CD4-positive, alpha-beta T cell treated with Interferon gamma for 1 hour (primary cell): ENCODE measurements around the gene MGA.

Experiments used
- DNase-seq: peaks from one replicate; pipeline ENCODE4 v3.0.0-alpha.2; 2020

Gene MGA

DNA sequence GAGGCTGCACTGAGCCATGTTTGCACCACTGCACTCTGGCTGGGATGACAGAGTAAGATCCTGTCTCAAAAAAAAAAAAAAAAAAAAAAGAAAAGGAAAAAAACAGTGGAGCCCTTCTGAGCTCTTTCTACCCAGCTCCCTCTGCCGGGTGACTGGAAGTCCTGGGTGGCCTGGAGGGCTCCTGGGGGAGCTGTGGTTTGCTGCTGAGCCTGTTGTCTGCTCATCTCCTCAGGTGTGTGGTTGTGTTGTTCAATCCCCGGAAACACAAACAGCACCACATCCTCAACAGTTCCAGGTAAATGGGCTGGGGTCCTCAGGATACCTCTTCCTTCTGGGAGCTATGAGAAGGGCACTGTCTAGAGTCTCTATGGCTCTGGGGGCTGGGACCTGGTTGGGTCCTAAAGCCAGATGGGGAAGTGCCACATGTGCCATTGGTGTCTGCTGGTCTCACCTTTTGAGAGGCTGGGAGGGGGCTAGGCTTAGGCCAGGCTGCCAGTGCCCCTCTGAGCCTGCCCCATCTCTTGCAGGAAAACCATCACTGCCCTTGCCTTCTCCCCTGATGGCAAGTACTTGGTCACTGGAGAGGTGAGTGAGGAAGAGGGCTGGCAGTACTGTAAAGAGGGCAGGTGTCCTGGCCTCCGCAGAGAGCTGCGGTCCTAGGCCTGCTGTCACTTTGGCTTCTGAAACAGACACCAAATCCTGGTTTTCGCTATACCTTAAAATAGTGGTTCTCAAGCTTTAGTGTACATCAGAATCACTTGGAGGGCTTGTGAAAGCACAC is 150.6 kb downstream of the MGA start:
- DNase-seq: no peak

DNA sequence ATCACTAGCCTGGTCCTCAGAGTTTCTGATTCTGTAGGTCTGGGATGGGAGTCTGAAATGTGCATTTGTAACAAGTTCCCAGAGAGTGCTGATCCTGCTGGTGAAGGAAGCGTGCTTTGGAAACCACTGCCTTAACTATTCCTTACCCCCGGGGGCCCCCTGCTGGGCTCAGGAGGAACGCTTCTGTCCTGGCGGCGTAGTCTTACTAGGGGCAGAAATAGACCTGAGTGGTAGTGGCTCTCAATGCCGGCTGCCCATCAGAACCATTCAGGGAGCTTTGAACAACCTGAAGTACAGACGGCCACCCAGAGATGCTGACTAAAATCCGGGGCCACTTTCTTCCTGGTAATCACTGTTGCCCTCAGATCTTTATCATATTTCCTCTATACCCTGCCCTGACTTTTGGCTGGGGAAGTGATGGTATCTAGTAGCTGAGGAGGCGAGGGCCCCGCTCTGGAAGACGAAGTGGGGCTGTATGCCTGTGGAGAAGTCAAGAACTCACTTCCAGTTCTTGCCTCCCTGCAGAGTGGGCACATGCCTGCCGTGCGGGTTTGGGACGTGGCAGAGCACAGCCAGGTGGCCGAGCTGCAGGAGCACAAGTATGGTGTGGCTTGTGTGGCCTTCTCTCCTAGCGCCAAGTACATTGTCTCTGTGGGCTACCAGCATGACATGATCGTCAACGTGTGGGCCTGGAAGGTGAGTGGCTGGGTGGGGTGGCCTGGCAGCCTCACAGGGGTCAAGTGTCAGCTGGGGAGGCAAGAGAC is 151.4 kb downstream of the MGA start:
- peak; percentile 69 for DNase-seq

DNA sequence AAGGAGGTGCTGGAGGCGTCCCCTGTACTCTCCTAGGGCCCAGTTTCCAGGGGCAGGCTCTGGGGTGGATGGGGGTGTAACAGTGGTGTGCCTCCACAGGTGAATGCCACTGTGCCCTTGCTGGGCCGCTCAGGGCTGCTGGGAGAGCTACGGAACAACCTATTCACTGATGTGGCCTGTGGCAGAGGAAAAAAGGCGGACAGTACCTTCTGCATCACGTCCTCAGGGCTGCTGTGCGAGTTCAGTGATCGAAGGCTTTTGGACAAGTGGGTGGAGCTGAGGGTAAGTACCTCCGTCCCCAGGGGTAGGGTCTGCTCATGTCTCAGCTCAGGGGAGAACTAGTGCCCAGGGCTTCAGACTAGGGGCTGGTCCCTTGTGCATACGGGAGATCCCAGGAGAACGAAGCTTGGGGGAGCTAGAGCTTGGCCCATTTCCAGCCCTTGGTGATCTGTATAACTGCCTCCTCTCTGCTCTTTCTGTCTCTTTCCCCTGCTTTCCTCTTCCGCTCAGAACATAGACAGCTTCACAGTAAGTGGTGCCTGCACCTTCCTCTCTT is 152.7 kb downstream of the MGA start:
- DNase-seq: no peak

- no peak for DNase-seq
Measured at GRCh38 chr15:41813426-41813825, 153.2 kb downstream of the MGA start.

GRCh38 chr15:41814534-41814933 is 154.3 kb downstream of the MGA start:
- DNase-seq: no peak

DNA sequence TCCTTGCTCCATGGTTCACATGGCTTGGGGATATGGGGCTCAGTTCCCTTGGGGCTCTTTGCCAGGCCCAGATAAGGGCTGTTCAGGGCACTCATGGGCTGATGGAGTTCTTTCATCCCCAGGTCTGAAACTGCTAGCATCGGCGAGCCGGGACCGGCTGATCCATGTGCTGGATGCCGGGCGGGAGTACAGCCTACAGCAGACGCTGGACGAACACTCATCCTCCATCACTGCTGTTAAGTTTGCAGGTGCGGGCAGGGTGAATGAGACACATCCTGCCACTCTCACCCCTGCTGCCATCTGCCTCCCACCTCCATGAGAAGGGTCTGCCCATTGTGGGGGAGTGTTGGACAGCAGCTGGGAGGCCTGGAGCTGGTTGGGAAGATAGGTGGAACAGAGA is 156.6 kb downstream of the MGA start:
- no peak for DNase-seq

- no peak for DNase-seq
Measured at GRCh38 chr15:41817327-41817726, 157.1 kb downstream of the MGA start.

GRCh38 chr15:41817781-41818180 is 157.6 kb downstream of the MGA start:
- no peak for DNase-seq

DNA sequence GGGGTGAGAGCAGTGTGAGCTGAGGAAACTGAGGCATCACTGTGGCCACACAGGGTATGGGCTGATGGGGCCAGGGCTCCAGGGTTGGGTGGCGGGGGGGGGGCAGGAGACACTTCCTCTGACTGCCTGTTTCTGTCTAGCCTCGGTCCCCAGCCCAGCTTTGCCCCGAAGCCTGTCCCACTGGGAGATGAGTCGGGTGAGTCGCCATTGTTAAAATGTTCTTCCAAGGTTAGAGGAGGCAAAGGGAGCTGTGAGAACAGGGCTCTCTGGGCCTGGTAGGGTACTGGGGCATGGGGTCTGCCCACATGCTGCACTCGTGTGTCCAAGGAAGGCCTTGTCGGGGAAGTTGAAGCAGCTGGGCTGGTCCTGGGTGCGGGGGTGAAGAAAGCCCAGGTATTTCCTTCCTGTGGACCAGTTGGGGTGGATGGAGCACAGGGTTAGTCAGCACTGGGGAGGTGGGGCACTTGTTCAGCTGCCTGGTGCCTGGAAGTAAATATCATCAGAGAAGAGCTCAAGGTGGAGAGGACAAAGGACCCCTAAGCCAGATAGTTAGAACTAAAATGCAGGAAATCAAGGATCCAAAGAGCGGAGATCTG is 159.3 kb downstream of the MGA start:
- no peak for DNase-seq

DNA sequence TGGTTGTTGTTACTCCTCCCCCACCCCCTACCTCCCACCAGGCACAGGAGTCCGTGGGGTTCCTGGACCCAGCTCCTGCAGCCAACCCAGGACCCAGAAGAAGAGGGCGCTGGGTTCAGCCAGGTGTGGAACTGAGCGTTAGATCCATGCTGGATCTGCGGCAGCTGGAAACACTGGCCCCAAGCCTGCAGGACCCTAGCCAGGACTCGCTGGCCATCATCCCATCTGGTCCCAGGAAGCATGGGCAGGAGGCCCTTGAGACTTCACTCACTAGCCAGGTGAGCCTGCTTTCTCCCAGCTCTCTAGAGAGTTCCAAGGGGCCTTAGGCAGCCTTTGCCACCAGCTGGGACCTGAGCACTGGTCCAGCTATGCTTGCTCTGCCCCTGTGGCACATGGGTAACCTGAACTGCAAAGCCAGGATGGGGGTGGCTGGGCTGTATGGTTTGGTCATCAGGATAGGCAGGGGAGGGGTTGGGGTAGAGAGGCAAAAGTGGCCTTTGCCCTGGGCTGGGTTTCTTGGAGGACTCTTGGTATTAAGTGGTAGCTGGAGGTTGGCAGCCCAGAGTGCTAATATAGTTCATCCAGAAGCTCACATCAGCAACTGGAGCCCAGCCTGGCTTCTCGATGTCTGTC is 160.7 kb downstream of the MGA start:
- DNase-seq: no peak

- DNase-seq: no peak
Measured at GRCh38 chr15:41821831-41822230, 161.6 kb downstream of the MGA start.

GRCh38 chr15:41822471-41822870 is 162.3 kb downstream of the MGA start:
- no peak for DNase-seq
